ENCODE data around the gene IL7R. TPM values are rescaled to one million over a fixed set of nuclear protein-coding genes. Genes with fewer than 3 reads are reported as not detected.

The IL7R gene
- total RNA-seq, 1 experiment from 2014 or later = not detected

GRCh38 chr5:35863159-35863558, 6.5 kb downstream of the IL7R start:
- Histone ChIP-seq H4K91ac (ENCODE audit: insufficient read length, low read depth, low read length) (no peak overlapping the region), H3K4me1 (ENCODE audit: insufficient read depth, low read length) (peaks cover 8% of the 10 kb centered on the region; the same call in 1 of the 2 replicates), H2BK20ac (ENCODE audit: low read depth, low read length, poor library complexity, severe bottlenecking) (no peak overlapping the region), H2BK120ac (ENCODE audit: low read depth, low read length, poor library complexity, severe bottlenecking) (no peak overlapping the region), H3K18ac (ENCODE audit: insufficient read length, low read depth, low read length) (no peak overlapping the region), H3K9me3 (ENCODE audit: control insufficient read depth, low read depth, low read length) (no peaks in the 10 kb centered on the region), H2BK5ac (ENCODE audit: insufficient read length, low read length) (no peak overlapping the region), H2AK5ac (ENCODE audit: insufficient read length, low read length) (no peak overlapping the region), H3K4ac (ENCODE audit: low read depth, low read length) (no peak overlapping the region), H3K23ac (ENCODE audit: insufficient read length, low read depth, low read length) (no peak overlapping the region), H3K23me2 (ENCODE audit: insufficient read length, low read depth, low read length, poor library complexity, severe bottlenecking) (no peaks in the 10 kb centered on the region), H3K27ac (ENCODE audit: insufficient read length, low read depth, low read length) (no peak overlapping the region), H3K27me3 (ENCODE audit: insufficient read depth, low read length) (no peaks in the 10 kb centered on the region), H3K79me1 (ENCODE audit: insufficient read depth, low read depth, low read length, poor library complexity, severe bottlenecking) (no peaks in the 10 kb centered on the region), H3K9ac (ENCODE audit: extremely low read depth, insufficient read length, low read length) (no peak overlapping the region), H3K56ac (ENCODE audit: insufficient read length, low read depth, low read length) (no peak overlapping the region), H4K20me1 (ENCODE audit: control insufficient read depth, insufficient read depth, insufficient read length) (no peaks in the 10 kb centered on the region), H4K5ac (ENCODE audit: insufficient read length, low read depth, low read length) (no peak overlapping the region), H3K79me2 (ENCODE audit: insufficient read depth, low read length) (no peaks in the 10 kb centered on the region), H2BK12ac (ENCODE audit: insufficient read length, low read depth, low read length) (no peak overlapping the region), H3K4me2 (ENCODE audit: insufficient read depth, insufficient read length, low read length) (no peak overlapping the region), H2AFZ (ENCODE audit: low read length) (no peak overlapping the region), H3K14ac (ENCODE audit: insufficient read depth, low read length) (no peak overlapping the region), H2BK15ac (ENCODE audit: low read depth, low read length) (no peak overlapping the region), H3T11ph (ENCODE audit: low read length) (no peak overlapping the region), H4K8ac (replicated peaks; ENCODE audit: insufficient read length, low read depth, low read length) (no peak overlapping the region)
- Mint-ChIP-seq H3K4me3 (no peak overlapping the region), H3K36me3 (ENCODE audit: insufficient read depth in 1 of 3, low read depth in 3 of 3) (no peaks in the 10 kb centered on the region; a peak in 1 of 7 replicates), H3K9me3 (peaks cover 2 to 3% of the 10 kb centered on the region in 2 experiments; a peak in 3 of 5 replicates), H3K27me3 (ENCODE audit: low read depth) (peaks cover 3% of the 10 kb centered on the region), H3K4me1 (peaks cover 22 to 31% of the 10 kb centered on the region in 2 experiments), H3K27ac (no peak overlapping the region)
- no CpG with 5 or more reads among the region's 3 CpGs for WGBS (ENCODE audit: extremely low coverage, insufficient read length, low lambda C conversion rate)
- no peak for DNase-seq
- no peak for TF ChIP-seq CTCF (conservative IDR thresholded peaks at IDR 0.05)
